ENCODE data around the gene VAX1. TPM values are rescaled to one million over a fixed set of nuclear protein-coding genes. Genes with fewer than 3 reads are reported as not detected.

Gene VAX1
- total RNA-seq, 2 donors from 2014 or later = 3.2 to 3.5 TPM

DNA sequence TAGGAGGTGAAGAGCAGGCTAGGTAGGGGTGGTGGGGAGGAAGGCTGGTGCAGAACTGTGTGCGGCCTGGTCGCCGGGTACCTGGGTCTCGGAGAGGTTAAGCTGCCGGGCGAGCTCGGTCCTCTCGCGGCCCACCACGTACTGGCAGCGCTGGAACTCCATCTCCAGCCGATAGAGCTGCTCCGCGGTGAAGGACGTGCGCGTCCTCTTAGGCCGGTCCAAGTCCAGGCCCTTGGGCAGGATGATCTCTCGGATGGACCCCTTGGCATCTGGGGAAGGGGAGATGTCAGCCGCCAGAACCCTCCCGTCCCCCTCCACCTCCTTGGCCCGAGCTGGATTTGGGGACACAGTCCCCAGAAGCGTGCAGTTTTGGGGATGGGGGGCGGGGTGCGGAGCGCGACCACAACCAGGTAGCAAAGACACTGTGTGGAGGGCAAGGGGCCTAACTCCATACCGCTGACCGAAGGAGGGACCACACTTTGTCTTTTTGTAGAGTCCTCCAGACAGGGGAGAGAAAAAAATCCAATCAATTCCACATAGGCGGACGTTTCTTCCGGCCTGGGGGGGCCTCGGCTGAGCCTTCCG is 1.6 kb downstream of the VAX1 start:
- Mint-ChIP-seq H3K36me3 (ENCODE audit: low read depth) (no peaks in the 10 kb centered on the region), H3K27ac (no peak overlapping the region), H3K9me3 (peaks cover 2% of the 10 kb centered on the region), H3K4me1 (peaks cover 35% of the 10 kb centered on the region), H3K27me3 (ENCODE audit: insufficient read depth) (peaks cover 89% of the 10 kb centered on the region), H3K4me3 (peak overlapping the region; percentile 71)
- Histone ChIP-seq H3K4me1 (ENCODE audit: control insufficient read depth, insufficient read depth, low read length) (peaks cover 3% of the 10 kb centered on the region), H3K36me3 (ENCODE audit: control insufficient read depth, insufficient read depth, low read length) (no peaks in the 10 kb centered on the region), H3K9me3 (ENCODE audit: control insufficient read depth, low read length) (peaks cover 6% of the 10 kb centered on the region), H3K27ac (ENCODE audit: low read depth, low read length) (no peak overlapping the region), H3K9ac (ENCODE audit: extremely low read depth, low read length, poor library complexity, severe bottlenecking) (no peak overlapping the region), H3K4me3 (ENCODE audit: low read length) (peak overlapping the region; percentile 71), H3K27me3 (ENCODE audit: control insufficient read depth, insufficient read depth, low read length, poor library complexity, severe bottlenecking) (peaks cover 97% of the 10 kb centered on the region)
- WGBS, 2 experiments (ENCODE audit: insufficient coverage in 1 of 2, insufficient read length in 1 of 2) = 17 to 28% methylated on average over 7 to 34 of the region's 34 CpGs
- TF ChIP-seq, protein P1, sequence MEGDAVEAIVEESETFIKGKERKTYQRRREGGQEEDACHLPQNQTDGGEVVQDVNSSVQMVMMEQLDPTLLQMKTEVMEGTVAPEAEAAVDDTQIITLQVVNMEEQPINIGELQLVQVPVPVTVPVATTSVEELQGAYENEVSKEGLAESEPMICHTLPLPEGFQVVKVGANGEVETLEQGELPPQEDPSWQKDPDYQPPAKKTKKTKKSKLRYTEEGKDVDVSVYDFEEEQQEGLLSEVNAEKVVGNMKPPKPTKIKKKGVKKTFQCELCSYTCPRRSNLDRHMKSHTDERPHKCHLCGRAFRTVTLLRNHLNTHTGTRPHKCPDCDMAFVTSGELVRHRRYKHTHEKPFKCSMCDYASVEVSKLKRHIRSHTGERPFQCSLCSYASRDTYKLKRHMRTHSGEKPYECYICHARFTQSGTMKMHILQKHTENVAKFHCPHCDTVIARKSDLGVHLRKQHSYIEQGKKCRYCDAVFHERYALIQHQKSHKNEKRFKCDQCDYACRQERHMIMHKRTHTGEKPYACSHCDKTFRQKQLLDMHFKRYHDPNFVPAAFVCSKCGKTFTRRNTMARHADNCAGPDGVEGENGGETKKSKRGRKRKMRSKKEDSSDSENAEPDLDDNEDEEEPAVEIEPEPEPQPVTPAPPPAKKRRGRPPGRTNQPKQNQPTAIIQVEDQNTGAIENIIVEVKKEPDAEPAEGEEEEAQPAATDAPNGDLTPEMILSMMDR (conservative IDR thresholded peaks at IDR 0.05) = no peak
- peak; percentile 66 for DNase-seq

DNA sequence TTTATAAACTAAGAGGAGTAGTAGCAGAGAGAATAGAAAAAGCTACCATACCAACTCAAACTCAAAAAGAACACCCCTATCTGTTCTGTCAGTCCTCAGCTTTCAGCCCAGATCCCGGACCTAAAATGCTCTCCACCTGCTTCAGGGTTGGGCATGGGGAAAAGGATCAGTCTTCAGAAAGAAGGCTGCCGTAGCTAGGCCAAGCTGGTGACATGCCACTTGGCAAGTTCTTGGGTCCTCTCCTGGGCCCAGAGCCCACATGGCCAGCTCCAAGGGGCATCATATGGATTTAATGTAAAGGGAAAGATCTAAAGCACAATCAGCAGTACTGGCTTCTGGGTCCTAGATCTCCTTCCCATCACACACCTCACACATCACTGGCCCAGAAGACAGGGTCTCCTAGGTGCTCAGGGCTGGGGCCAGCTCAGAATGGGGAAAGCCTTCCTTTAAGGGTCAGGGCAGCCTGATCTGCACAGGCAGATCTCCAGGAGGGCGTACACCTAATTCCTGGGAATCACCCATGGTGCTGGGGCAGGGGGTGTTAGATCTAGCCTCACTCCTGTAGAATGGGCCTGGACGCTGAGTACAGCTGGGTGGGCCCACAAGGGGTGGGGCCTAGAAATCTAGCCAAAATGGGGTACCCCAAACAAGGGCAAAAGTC is 2.5 kb downstream of the VAX1 start:
- no peaks in the 10 kb centered on the region for H3K36me3 ChIP-seq (ENCODE audit: control insufficient read depth, insufficient read depth, low read length)
- Mint-ChIP-seq H3K27me3 (ENCODE audit: insufficient read depth) (peaks cover 89% of the 10 kb centered on the region), H3K9me3 (no peaks in the 10 kb centered on the region), H3K36me3 (ENCODE audit: low read depth) (no peaks in the 10 kb centered on the region), H3K27ac (no peak overlapping the region), H3K4me3 (peak overlapping the region; percentile 71), H3K4me1 (peaks cover 37% of the 10 kb centered on the region)
- H3K27ac ChIP-seq (ENCODE audit: low read depth, low read length) = no peak overlapping the region
- no peaks in the 10 kb centered on the region for H3K9me3 ChIP-seq (ENCODE audit: control insufficient read depth, low read length)
- no peak for DNase-seq
- H3K4me3 ChIP-seq (ENCODE audit: low read length) = no peak overlapping the region
- TF ChIP-seq, protein P1 (conservative IDR thresholded peaks at IDR 0.05) = no peak
- peaks cover 6% of the 10 kb centered on the region for H3K4me1 ChIP-seq (ENCODE audit: control insufficient read depth, insufficient read depth, low read length)
- 87 to 89% methylated on average over 3 to 4 of the region's 4 CpGs for WGBS, 2 experiments (ENCODE audit: insufficient coverage in 1 of 2, insufficient read length in 1 of 2)
- no peak overlapping the region for H3K9ac ChIP-seq (ENCODE audit: extremely low read depth, low read length, poor library complexity, severe bottlenecking)
- peaks cover 97% of the 10 kb centered on the region for H3K27me3 ChIP-seq (ENCODE audit: control insufficient read depth, insufficient read depth, low read length, poor library complexity, severe bottlenecking)

DNA sequence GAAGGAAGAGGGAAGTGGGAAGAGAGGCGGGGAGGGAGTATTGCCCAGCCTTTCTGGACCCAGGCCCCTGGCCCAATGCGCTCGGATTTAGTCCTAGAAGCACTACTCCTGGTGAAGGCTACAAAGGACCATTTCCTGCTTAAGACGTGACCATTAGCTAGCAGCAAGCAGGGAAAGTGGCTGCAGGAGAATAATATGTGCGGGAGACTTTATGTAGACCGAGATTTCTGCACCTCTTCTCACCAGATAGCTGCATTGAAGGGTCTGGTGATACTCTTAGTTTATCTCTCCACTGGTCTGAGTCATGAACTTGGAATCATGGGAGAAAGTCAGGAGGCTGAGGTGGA is 3.1 kb downstream of the VAX1 start:
- H3K4me1 Mint-ChIP-seq = peaks cover 37% of the 10 kb centered on the region
- TF ChIP-seq, protein P1 (conservative IDR thresholded peaks at IDR 0.05) = no peak
- peaks cover 6% of the 10 kb centered on the region for H3K4me1 ChIP-seq (ENCODE audit: control insufficient read depth, insufficient read depth, low read length)
- H3K27ac Mint-ChIP-seq = no peak overlapping the region
- H3K27ac ChIP-seq (ENCODE audit: low read depth, low read length) = no peak overlapping the region
- H3K27me3 Mint-ChIP-seq (ENCODE audit: insufficient read depth) = peaks cover 89% of the 10 kb centered on the region
- no peaks in the 10 kb centered on the region for H3K9me3 ChIP-seq (ENCODE audit: control insufficient read depth, low read length)
- no peaks in the 10 kb centered on the region for H3K36me3 ChIP-seq (ENCODE audit: control insufficient read depth, insufficient read depth, low read length)
- H3K4me3 ChIP-seq (ENCODE audit: low read length) = no peak overlapping the region
- DNase-seq = no peak
- H3K4me3 Mint-ChIP-seq = peak overlapping the region; percentile 41
- H3K27me3 ChIP-seq (ENCODE audit: control insufficient read depth, insufficient read depth, low read length, poor library complexity, severe bottlenecking) = peaks cover 97% of the 10 kb centered on the region
- H3K9ac ChIP-seq (ENCODE audit: extremely low read depth, low read length, poor library complexity, severe bottlenecking) = no peak overlapping the region
- no peaks in the 10 kb centered on the region for H3K9me3 Mint-ChIP-seq
- H3K36me3 Mint-ChIP-seq (ENCODE audit: low read depth) = no peaks in the 10 kb centered on the region
- 0 to 35% methylated on average over 1 to 6 of the region's 6 CpGs for WGBS, 2 experiments (ENCODE audit: insufficient coverage in 1 of 2, insufficient read length in 1 of 2)

Data from endodermal cell (in vitro differentiated cells).